HG02763 (cell line): ENCODE measurements around the gene MYH7.
A peak's percentile ranks its signal among the peaks of the same experiment; 100 is the strongest.
"Not testable (repeated sequence)": the region's sequence is repeated elsewhere in the genome, so short reads cannot be mapped to it uniquely, and the experiment has no call there.

Experiments used
- ATAC-seq: cut with Tn5 transposase; IDR thresholded peaks from one replicate; pipeline ENCODE4 v1.9.1; 2021; ENCODE audit warnings: mild to moderate bottlenecking, moderate library complexity; ENCODE audit not compliant: unreplicated experiment

The MYH7 gene

GRCh38 chr14:23431486-23431885 lies 4.0 kb downstream of the MYH7 start:
- no peak for ATAC-seq

DNA sequence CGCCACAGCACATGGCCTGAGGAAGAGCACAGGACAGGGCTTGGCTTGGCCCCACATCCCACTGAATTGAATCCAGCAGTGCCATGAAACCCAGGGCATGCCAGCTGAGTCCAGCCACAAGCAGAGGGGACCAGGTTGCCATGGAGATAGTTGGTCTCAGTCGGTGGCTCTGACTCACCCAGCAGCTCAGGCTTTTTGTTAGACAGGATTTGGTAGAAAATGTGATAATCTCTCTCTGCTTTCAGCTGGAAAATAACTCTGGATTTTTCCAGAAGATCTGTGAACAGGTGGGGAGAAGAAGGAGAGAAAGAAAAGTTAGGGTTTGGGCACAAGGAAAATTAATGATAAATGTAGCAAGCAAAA lies 4.8 kb downstream of the MYH7 start:
- no peak for ATAC-seq

- no peak for ATAC-seq
Measured at GRCh38 chr14:23430016-23430722, 5.3 kb downstream of the MYH7 start.

- ATAC-seq = no peak
Measured at GRCh38 chr14:23428686-23429495, 6.6 kb downstream of the MYH7 start.

DNA sequence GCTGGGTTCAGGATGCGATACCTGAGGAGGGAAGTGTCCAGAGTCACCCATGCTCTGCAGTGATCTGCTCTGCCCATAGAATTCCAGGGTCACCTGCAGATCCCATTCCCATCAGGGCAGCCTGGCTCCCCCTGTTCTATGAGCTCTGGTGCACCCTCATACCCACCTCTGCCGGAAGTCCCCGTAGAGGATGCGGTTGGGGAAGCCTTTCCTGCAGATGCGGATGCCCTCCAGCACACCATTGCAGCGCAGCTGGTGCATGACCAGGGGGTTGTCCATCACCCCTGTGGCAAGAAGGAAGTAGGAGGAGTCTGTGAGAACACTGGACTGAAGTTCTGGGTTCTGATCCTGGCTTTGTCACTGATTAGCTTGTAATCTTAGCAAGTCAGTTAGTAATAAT lies 9.7 kb downstream of the MYH7 start:
- ATAC-seq = not testable (repeated sequence)

- no peak for ATAC-seq
Measured at GRCh38 chr14:23425169-23425568, 10.3 kb downstream of the MYH7 start.

GRCh38 chr14:23423657-23424056 lies 11.8 kb downstream of the MYH7 start:
- no peak for ATAC-seq

GRCh38 chr14:23421594-23421993 lies 13.9 kb downstream of the MYH7 start:
- ATAC-seq = no peak

DNA sequence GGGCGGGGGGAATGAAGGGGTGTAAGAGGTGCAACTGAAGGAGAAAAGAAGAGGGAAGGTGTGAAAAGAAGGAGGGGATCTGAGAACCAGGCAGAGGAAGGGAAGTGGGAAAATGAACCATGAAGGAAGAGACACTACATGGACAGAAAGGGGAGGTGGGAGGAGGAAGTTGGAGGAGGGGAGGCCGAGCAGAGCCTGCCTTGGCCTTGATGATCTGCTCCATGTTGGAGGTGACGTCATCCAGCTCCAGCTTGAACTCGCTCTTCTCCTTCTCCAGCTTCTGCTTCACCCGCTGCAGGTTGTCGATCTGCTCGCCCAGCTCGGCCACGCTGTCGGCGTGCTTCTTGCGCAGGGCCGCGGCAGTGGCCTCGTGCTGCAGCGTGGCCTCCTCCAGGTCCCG lies 15.8 kb downstream of the MYH7 start:
- ATAC-seq = not testable (repeated sequence)

DNA sequence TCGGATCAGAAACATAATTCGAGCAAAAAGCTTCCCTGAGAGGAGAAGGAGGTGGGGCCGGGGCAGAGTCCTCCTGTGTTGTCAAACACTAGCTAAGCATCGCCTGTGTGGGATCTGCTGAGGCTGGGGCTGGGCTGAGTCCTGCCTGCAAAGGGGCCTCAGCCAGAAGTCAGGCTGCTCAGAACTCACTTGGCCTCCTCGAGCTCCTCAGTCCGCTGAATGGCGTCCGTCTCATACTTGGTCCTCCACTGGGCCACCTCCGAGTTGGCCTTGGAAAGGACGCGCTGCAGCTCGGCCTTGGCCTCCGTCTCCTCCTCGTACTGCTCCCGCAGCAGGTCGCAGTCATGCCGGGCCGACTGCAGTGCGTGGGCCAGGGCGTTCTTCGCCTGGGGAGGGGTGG lies 17.4 kb downstream of the MYH7 start:
- ATAC-seq = no peak

DNA sequence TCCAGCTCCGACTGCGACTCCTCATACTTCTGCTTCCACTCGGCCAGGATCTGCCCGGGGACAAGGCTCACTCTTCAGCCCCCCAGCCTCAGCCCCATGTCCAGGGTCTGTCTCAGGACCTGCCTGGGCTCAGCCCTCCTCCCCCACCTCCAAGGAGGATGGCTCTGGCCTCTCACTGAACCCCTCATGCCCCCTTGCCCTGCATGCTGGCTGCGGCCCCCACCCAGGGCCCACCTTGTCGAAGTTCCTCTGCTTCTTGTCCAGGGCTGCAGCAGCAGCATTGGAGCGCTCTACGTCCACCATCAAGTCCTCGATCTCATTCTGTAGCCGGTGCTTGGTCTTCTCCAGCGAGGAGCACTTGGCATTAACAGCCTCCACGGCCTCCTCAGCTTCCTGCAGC lies 18.2 kb downstream of the MYH7 start:
- ATAC-seq = not testable (repeated sequence)

DNA sequence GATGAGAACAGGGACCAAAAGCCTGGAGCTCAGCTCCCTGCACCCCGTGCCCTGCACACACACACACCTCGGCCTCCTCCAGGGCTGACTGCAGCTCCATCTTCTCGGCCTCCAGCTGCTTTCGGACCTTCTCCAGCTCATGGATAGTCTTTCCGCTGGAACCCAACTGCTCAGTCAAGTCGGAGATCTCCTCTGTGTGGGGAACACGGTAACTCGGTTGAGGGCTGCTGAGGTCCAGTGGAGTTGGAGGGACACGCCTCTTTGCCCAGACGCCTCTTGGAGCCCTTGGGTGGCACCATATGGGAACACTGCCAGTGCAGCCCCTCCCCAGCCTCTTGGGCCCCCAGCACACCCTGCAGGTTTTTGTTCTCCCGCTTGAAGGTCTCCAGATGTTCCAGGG lies 18.7 kb downstream of the MYH7 start:
- no peak for ATAC-seq

DNA sequence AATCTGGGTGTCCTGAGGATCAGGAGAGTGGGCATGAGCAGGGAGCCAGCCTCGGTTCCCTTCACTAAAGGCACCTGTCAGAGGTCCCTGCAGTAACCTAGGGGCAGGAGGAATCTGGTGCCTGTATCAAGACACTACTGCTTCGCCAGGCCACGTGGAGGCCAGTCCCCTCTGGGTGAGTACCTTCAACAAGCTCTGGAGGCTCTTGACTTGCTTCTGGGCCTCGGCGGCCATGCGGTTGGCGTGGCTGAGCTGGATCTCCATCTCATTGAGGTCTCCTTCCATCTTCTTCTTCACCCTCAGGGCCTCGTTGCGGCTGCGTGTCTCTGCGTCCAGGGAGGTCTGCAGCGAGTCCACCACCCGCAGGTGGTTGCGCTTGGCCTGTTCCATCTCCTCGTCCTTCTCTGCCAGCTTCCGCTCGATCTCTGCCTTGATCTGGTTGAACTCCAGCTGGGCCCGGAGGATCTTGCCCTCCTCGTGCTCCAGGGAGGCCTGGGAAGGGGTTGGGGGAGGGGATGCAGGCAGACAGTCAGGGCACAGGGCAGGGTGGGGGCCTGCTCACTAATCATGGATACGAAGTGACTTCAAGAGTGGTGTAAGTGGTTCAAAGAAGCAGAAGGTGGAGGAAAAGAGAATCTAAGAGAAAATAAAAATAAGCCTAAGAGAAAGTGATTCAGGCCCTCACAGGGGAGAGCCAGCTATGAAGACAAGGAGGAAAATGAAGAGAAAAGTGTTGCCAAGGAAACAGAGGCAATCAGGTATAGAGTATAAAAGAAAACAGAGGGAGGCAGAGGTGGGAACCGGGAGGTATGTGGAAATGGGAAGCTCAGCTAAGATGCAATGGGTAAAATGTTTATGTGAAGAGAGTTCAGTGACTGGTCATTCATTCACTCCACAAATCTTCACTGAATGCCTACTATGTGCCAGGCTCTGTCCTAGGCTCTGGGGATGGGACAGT lies 19.4 kb downstream of the MYH7 start:
- ATAC-seq = no peak

- no peak for ATAC-seq
Measured at GRCh38 chr14:23414906-23415820, 20.3 kb downstream of the MYH7 start.

- ATAC-seq = no peak
Measured at GRCh38 chr14:23414254-23414653, 21.2 kb downstream of the MYH7 start.

GRCh38 chr14:23413681-23414080 lies 21.8 kb downstream of the MYH7 start:
- ATAC-seq = no peak

- ATAC-seq = no peak
Measured at GRCh38 chr14:23411563-23412525, 23.6 kb downstream of the MYH7 start.

- ATAC-seq = no peak
Measured at GRCh38 chr14:23409966-23410635, 25.4 kb downstream of the MYH7 start.

- ATAC-seq = peak; percentile 50
Measured at GRCh38 chr14:23409475-23409874, 26.0 kb downstream of the MYH7 start.
